ENCODE measurements around the gene APEX1. TPM values are rescaled to one million over a fixed set of nuclear protein-coding genes. Genes with fewer than 3 reads are reported as not detected.

Gene APEX1
- polyA plus RNA-seq, 1 of the 3 experiments (the other 2 are of a cell fraction) = 279 TPM

- ChIA-PET CTCF (no interaction called here), POLR2A (no interaction called here)
- no peak for DNase-seq
- no peak overlapping the region for H2AFZ ChIP-seq (ENCODE audit: low read depth)
- no peaks in the 10 kb centered on the region for H3K9me3 ChIP-seq
- H3K9ac ChIP-seq = no peak overlapping the region
- no peak overlapping the region for H3K4me2 ChIP-seq
- no peaks in the 10 kb centered on the region for H4K20me1 ChIP-seq (ENCODE audit: insufficient read depth)
- TF ChIP-seq FOSL2 (IDR thresholded peaks at IDR 0.05; ENCODE audit: borderline replicate concordance, low read depth) = no peak
- TF ChIP-seq EZH2phosphoT487 (IDR thresholded peaks at IDR 0.05; ENCODE audit: borderline replicate concordance, low read depth) = no peak
- no peak for TF ChIP-seq TEAD4 (IDR thresholded peaks at IDR 0.05; ENCODE audit: borderline replicate concordance, insufficient read depth)
- TF ChIP-seq TAF1 (IDR thresholded peaks at IDR 0.05; ENCODE audit: borderline replicate concordance, low read depth, low read length) = no peak
- TF ChIP-seq GABPA (IDR thresholded peaks at IDR 0.05; ENCODE audit: low read depth) = no peak
- TF ChIP-seq MXI1 (IDR thresholded peaks at IDR 0.05; ENCODE audit: low read depth, low read length) = no peak
- no peak for TF ChIP-seq RAD21 (IDR thresholded peaks at IDR 0.05; ENCODE audit: low read length)
- no peaks in the 10 kb centered on the region for H3K4me1 ChIP-seq (ENCODE audit: control insufficient read depth in 1 of 2, insufficient read depth in 2 of 2, low read depth in 1 of 2, low read length in 1 of 2)
- H3F3A ChIP-seq (replicated peaks; ENCODE audit: insufficient read depth) = no peaks in the 10 kb centered on the region
- no peaks in the 10 kb centered on the region for H3K36me3 ChIP-seq (replicated peaks in 1 of 2; ENCODE audit: control insufficient read depth in 1 of 2, insufficient read depth in 2 of 2, low read length in 1 of 2)
- no peaks in the 10 kb centered on the region for H3K79me2 ChIP-seq (ENCODE audit: insufficient read depth)
- H3K9me2 ChIP-seq = no peaks in the 10 kb centered on the region
- 5% methylated on average over 2 of the region's 2 CpGs for WGBS (ENCODE audit: low lambda C conversion rate)
- peaks cover 51% of the 10 kb centered on the region for H3K27me3 ChIP-seq (ENCODE audit: insufficient read depth)
- H3K4me3 ChIP-seq (ENCODE audit: low read depth in 2 of 2, low read length in 1 of 2) = no peak overlapping the region
- no peak overlapping the region for H3K27ac ChIP-seq (ENCODE audit: low read depth in 2 of 2, low read length in 1 of 2)
Measured at GRCh38 chr14:20493634-20494033, 38.6 kb downstream of the APEX1 start.

DNA sequence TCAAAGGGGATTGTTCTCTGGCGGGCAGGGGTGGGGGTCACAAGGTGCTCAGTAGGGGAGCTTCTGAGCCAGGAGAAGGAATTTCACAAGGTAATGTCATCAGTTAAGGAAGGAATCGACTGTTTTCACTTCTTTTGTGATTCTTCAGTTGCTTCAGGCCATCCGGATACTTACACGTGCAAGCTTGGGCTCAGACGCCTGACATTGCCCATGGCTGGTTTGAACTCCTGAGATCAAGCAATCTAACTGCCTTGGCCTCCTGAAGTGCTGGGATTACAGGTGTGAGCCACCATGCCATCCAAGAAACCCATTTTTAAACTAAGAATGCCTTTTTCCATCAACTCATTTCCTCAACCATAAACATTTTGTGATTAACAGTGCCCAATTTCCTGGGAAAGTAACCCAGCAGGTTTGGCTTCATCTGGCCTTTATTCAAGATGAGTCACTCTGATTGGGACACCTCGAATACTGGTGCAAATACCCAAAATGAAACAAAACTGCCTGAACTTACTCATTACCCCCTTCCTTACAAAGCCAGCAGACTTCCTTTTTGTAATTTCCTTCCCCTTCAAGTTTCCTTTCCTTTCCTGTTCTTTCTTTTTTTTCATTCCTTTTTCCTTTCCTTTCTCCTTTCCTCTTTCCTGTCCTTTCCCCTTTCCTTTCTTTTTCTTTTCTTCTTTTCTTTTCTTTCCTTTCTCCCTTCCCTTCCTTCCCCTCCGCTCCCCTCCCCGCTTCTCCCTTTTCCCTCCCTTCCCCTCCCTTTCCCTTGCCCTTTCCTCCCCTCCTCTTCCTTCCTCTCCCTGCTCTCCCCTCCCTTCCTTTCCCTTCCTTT, 40.1 kb downstream of the APEX1 start:
- H3K9me3 ChIP-seq = no peaks in the 10 kb centered on the region
- H3K27ac ChIP-seq (ENCODE audit: low read depth in 2 of 2, low read length in 1 of 2) = no peak overlapping the region
- H3K4me2 ChIP-seq = no peak overlapping the region
- no peaks in the 10 kb centered on the region for H3K4me1 ChIP-seq (ENCODE audit: control insufficient read depth in 1 of 2, insufficient read depth in 2 of 2, low read depth in 1 of 2, low read length in 1 of 2)
- H3K4me3 ChIP-seq (ENCODE audit: low read depth in 2 of 2, low read length in 1 of 2) = no peak overlapping the region
- POLR2A ChIA-PET = no interaction called here
- TF ChIP-seq RCOR1 (IDR thresholded peaks at IDR 0.05; ENCODE audit: low read length) (no peak), ELF1 (IDR thresholded peaks at IDR 0.05) (no peak), EP300 (IDR thresholded peaks at IDR 0.05; ENCODE audit: borderline replicate concordance in 1 of 2, low read depth in 1 of 2, low read length in 1 of 2) (no peak), CHD2 (IDR thresholded peaks at IDR 0.05; ENCODE audit: low read length, partially characterized antibody) (no peak), USF2 (IDR thresholded peaks at IDR 0.05; ENCODE audit: borderline replicate concordance, low read depth, low read length) (no peak), FOXM1 (IDR thresholded peaks at IDR 0.05; ENCODE audit: low read depth) (no peak), NFIC (IDR thresholded peaks at IDR 0.05; ENCODE audit: borderline replicate concordance) (no peak), SMC3 (IDR thresholded peaks at IDR 0.05; ENCODE audit: low read depth, low read length) (no peak), FOXJ3 (CRISPR knock-in tag; IDR thresholded peaks at IDR 0.05) (no peak), GATA2 (CRISPR knock-in tag; IDR thresholded peaks at IDR 0.05) (no peak)
- TF ChIP-seq, protein P1, sequence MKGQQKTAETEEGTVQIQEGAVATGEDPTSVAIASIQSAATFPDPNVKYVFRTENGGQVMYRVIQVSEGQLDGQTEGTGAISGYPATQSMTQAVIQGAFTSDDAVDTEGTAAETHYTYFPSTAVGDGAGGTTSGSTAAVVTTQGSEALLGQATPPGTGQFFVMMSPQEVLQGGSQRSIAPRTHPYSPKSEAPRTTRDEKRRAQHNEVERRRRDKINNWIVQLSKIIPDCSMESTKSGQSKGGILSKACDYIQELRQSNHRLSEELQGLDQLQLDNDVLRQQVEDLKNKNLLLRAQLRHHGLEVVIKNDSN (IDR thresholded peaks at IDR 0.05; ENCODE audit: borderline replicate concordance, low read depth) = no peak
- no peak for DNase-seq
- no peaks in the 10 kb centered on the region for H3K36me3 ChIP-seq (replicated peaks in 1 of 2; ENCODE audit: control insufficient read depth in 1 of 2, insufficient read depth in 2 of 2, low read length in 1 of 2)
- CTCF ChIA-PET = interaction anchor here (0.9 kb wide), 1 partner anchor 35 kb away, joined by 3 read pairs; no protein-coding TSS in a partner anchor
- H3K79me2 ChIP-seq (ENCODE audit: insufficient read depth) = no peaks in the 10 kb centered on the region
- no peak overlapping the region for H3K9ac ChIP-seq
- H2AFZ ChIP-seq (ENCODE audit: low read depth) = no peak overlapping the region
- H3K9me2 ChIP-seq = no peaks in the 10 kb centered on the region
- no peaks in the 10 kb centered on the region for H3F3A ChIP-seq (replicated peaks; ENCODE audit: insufficient read depth)
- H3K27me3 ChIP-seq (ENCODE audit: insufficient read depth) = peaks cover 51% of the 10 kb centered on the region
- WGBS (ENCODE audit: low lambda C conversion rate) = 24% methylated on average over 8 of the region's 8 CpGs
- H4K20me1 ChIP-seq (ENCODE audit: insufficient read depth) = no peaks in the 10 kb centered on the region

All from SK-N-SH (cell line).